GM18517 (cell line): ENCODE measurements around the gene INPP5J.
"Not testable (repeated sequence)": the region's sequence is repeated elsewhere in the genome, so short reads cannot be mapped to it uniquely, and the experiment has no call there.

Experiments used
- ATAC-seq: cut with Tn5 transposase; IDR thresholded peaks from one replicate; pipeline ENCODE4 v1.9.1; 2021; ENCODE audit warnings: mild to moderate bottlenecking, moderate library complexity; ENCODE audit not compliant: unreplicated experiment

Gene INPP5J

DNA sequence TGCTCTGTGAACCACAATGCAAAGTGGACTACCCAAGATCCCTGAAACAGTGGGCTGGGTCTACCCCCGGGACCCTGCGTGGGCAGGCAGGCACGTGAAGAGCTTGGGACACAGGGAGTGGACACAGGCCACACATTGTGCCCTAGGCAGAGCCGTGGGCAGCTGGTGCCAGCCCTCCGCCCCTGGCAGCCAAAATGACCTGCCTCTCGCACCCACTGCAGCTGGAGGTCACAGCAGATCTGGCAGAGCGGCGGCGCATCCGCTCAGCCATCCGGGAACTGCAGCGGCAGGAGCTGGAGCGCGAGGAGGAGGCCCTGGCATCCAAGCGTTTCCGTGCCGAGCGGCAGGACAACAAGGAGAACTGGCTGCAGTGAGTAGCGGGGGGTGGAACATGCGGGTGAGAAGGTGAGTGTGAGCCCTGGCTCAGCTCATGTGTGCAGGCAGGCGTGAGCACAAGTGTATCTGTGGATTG, 35.0 kb upstream of the INPP5J start:
- no peak for ATAC-seq

DNA sequence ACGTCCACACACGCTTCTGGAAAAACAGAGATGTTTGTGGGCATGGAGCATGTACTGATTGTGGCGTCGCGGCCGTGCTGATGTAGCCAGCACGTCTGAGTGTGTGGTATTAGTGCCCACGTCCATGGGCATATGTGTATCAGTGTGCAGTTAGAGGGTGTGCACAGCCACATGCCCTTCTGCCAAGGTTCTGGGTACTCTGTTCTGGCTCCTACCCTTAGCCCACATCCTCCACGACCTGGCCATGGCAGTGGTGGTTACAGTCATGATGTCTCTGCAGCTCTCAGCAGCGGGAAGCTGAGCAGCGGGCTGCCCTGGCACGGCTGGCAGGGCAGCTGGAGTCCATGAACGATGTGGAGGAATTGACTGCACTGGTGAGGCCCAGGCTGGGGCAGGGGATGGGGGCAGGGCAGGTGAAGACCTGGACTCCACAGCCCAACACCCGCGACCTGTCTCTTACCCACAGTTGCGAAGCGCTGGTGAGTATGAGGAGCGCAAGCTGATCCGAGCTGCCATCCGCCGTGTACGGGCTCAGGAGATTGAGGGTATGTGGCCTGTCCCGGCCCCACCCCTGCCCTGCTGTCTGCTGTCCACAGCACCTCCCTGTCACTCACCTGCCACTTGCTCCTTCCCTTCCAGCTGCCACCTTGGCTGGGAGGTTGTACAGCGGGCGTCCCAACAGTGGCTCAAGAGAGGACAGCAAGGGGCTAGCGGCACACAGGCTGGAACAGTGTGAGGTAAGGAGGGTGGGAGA, 34.4 kb upstream of the INPP5J start:
- ATAC-seq = no peak

DNA sequence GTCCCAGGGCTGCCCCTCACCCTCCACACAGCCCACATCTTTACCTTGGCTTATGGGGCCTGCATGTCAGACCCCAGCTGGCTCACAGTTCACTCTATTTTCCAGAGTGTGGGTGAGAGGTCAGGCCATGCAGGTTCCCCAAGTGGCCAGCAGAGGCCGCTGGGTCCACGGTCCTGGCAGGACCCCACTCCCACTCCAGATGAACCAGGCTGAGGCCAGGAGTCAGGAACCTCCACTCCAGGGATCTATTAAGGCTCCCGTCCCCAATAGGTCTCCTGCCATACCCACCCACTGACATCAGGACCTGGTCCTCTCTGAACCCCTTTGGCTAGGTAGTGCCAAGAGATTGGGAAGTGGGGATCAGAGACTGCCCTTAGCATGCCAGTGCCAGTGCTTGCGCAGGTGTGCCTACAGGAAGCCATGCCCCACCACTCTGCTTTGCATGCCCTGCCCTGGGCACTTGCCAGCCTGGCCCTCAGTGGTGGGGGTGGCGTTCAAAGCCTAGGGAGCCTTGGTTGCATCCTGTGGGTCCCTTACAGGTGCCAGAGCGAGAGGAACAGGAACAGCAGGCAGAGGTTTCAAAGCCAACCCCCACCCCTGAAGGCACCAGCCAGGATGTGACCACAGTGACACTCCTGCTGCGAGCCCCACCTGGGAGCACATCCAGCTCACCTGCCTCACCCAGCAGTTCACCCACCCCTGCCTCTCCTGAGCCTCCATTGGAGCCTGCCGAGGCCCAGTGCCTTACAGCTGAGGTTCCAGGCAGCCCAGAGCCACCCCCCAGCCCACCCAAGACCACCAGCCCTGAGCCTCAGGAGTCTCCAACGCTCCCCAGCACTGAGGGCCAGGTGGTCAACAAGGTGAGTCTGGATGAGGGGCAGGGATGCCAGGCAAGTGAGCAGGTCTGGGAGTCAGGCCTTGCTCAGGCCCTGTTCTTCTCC, 33.3 kb upstream of the INPP5J start:
- no peak for ATAC-seq

DNA sequence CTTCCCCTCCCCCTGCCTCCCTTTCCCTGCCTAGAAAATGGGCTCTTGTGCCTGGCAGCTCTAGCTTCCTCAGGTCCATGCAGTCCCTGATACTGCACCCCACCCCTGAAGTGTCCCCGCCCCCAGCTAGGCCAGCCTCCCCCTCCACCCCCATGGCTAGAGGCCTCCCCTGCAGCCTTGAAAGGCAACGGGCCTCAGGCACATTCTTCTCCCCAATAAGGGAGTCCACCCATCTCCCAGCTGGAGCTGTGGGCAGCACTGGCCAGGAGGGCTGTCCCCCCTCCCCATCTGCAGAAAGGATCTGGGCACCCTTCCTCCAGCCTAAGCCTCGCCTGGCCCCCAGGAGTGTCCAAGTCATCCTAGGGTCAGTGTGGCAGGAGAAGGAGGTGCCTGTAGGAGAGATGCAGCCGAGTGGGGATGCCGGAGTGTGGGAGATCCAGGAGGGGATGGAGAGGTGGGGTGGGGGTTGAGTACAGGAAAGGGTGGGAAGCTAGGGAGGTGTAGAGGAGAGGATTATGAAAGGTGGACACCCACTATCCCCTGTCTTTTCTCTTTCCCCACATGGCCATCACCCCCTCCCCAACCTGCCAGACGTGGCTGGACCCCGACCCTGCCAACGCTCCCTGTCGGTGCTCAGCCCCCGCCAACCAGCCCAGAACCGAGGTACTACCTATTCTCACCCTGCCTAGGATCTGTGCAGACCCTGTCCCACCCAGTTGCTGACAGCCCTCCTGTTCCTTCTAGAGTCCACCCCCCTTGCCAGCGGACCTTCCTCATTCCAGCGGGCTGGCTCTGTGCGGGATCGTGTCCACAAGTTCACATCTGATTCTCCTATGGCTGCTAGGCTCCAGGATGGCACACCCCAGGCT, 32.3 kb upstream of the INPP5J start:
- ATAC-seq = no peak

DNA sequence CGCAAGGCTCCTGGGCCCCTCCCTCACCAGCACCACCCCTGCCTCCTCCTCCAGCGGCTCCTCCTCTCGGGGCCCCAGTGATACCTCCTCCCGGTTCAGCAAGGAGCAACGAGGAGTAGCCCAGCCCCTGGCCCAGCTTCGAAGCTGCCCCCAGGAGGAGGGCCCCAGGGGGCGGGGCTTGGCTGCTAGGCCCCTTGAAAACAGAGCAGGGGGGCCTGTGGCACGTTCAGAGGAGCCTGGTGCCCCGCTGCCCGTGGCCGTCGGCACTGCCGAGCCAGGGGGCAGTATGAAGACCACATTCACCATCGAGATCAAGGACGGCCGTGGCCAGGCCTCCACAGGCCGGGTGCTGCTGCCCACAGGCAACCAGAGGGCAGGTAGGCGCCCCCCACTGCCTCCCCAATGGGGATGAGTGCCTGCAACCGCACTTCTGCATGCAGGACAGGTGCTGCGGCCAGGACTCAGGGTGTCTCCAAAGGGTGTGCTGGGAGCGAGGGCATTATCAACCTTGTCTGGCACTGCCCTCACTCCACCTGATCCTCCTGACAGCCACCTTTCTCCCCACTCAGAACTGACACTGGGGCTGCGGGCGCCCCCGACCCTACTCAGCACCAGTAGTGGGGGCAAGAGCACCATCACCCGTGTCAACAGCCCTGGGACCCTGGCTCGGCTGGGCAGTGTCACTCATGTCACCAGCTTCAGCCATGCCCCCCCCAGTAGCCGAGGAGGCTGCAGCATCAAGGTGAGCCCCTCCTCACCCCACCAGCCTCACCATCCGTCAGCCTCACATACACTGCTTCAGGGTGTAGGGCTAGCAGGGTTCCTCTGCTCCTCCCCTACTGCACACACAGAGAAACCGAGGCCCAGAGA, 31.4 kb upstream of the INPP5J start:
- ATAC-seq = no peak

DNA sequence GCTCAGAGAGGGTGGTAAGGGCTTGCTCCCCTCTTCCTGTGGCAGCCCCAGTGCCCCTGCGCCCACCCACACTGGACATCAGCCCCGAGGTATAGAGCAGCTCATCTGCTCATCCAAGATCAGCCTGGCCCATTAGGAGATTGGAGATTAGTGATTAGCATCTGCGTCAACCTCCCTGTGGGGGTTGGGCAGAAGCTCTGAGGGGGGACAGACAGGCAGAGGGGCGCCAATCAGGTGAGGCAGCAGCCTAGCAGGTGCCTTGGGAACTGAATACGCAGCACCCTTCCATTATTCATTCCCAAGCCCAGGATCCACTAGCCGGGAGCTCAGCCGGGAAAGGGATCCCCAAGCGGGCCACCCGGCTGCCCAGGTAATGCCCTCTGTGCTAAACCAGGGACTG, 30.6 kb upstream of the INPP5J start:
- ATAC-seq = no peak

DNA sequence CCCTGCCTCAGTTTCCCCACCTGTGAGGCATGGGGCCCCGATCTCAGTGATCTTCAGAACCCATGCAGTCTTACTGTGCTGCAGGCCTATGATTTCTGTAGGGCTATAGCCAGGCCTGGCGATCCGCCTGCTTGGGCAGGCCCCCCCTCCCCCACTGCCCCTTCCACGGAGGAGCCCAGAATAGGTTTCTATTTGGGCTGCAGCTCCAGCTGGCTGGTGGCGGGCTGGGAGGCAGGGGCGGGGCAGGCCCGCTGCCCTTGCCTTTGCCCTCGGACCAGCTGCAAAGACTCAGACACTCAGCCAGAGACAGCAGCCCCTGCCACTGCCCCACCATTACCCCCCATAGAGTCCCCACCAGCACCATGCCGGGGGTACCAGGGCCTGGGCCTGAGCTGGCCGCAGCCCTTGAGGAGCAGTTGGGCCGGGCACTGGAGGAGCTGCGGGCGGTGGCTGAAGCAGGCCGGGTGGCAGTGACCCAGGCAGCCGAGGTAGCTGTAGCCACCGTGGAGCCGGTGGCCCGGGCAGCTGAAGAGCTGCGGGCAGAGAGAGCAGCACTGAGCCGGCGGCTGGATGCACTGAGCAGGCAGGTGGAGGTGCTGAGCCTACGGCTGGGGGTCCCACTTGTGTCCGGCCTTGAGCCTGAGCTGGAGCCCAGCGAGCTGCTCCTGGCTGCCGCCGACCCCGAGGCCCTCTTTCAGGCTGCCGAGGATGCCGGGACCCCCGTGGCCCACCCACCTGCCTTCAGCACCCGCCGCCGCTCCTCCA, 29.5 kb upstream of the INPP5J start:
- ATAC-seq = no peak

DNA sequence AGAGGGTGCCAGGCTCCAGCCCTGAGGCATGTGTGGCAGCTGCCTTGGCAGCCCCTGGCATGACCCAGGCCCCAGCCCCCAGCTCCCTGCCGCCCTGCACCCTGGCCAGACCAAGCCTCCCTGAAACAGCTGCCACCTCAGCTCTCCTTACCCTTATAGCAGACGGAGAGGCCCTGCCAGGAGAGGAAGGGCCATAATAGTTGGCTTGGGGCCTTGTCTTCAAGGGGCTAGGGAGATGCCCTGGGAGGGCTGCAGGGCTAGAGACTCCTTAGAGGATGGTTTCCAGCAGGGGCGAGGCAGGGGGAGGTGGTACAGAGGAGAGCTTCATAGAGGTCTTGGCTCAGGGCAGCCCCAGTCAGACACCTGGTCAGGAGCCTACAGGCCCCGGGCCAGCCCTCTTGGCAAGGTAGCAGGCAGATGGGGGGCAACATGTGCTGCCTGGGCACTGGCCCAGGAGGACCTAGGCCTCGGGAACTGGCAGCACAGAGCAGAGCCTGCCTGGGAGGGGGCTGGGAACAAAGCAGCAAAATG, 28.7 kb upstream of the INPP5J start:
- no peak for ATAC-seq

DNA sequence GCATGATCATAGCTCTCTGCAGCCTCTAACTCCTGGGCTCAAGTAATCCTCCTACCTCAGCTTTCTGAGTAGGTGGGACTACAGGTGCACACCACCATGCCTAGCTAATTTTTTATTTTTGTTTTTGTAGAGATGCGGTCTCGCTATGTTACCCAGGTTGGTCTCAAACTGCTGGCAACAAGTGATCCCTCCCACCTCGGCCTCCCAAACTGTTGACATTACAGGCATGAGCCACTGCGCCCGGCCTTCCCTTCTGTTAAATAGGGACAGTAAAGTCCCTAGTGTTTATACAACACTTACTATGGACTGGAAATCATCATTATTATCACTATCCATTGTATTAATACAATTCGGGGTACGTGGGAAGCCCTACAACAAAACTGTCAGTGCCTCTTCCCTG, 28.0 kb upstream of the INPP5J start:
- no peak for ATAC-seq

DNA sequence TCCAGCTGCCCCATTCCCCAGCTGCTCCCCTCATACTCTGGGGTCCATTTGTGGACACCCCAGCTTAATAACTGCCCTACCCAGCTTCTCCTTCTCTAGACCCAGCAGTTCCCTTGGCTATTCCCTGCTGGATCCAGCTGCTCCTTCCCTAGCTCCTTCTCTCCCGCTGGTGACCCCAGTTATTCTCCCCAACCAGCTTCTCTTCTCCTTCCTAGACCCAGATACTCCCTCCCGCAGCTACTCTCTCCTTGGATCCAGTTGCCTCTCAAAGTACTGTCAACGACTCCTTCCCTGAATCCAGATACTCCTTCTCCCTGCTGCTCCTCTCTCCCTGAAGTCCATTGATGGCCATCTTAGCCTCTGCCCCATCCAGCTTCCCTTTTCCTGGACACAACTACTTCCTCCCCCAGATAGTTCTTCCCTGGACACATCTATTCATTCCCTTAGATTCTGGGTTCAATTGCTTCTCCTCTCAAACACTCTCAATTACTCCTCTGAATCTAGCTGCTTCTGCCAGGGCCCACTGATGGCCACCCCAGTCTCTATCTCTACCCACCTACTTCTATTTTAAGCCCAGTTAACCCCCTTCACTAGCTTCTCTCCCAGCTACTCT, 27.0 kb upstream of the INPP5J start:
- ATAC-seq = no peak

DNA sequence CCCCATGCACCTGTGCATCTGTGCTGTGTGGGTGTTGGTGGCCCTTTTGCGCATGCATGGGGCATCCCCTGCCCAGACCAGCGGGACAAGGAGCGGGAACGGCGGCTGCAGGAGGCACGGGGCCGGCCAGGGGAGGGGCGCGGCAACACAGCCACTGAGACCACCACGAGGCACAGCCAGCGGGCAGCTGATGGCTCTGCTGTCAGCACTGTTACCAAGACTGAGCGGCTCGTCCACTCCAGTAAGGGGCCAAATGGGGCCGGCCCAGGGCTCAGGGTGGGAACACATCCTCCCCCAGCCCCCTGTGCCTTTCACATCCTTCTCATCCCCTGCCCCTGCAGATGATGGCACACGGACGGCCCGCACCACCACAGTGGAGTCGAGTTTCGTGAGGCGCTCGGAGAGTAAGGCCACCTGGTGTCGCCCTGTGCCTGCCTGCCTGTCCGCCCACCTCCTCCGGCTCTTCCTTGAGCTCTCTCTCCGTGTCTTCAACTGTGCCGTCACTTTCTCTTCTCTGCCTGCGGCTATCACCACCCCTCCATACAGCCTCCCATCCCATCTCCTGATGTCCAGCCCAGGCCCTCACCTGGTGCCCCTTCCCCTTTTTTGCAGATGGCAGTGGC, 26.0 kb upstream of the INPP5J start:
- ATAC-seq = no peak

DNA sequence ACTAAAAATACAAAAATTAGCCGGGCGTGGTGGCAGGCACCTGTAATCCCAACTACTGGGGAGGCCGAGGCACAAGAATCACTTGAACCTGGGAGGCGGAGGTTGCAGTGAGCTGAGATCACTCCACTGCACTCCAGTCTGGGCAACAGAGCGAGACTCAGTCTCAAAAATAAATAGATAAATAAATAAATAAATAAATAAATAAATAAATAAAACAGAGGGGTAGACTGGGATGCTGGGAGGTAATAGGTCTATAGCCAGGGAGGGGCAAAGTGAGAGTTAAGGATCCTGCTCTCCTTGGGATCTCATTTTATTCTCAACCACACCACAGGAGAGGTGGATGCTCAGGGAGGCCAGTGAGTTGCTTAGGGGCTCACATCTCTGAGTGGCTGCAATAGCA, 25.2 kb upstream of the INPP5J start:
- ATAC-seq = not testable (repeated sequence)

DNA sequence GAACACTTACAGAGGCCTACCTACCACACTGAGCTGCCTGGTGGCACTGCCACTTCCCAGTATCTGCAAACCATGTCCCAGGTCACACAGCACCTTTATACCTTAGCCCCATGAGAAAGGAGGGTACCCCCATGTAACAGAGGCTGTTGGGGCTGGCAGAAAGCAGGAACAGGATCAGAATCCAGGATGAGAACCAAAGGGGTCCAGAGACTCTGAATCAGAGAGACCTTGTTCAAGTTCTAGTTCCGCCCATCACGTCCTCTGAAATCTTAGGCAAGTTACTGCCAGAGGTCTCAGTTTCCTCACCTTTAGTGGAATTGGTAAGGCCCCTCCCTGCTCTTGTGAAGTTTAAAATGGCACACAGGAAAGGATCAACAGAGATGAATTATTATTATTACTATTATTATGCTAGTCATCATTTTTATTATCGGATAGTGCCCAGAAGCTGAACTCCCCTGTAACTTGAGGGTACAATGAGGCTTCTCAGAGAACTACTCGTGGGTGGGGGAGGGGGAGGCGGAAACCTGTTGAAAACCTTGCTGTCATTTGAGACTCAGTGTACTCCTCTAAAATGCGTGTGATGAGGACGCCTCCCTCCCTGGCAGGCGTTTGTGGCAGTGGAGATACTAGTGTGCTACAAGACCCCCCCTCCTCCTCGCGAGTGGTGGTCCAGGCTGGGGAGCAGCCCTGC, 24.7 kb upstream of the INPP5J start:
- no peak for ATAC-seq

DNA sequence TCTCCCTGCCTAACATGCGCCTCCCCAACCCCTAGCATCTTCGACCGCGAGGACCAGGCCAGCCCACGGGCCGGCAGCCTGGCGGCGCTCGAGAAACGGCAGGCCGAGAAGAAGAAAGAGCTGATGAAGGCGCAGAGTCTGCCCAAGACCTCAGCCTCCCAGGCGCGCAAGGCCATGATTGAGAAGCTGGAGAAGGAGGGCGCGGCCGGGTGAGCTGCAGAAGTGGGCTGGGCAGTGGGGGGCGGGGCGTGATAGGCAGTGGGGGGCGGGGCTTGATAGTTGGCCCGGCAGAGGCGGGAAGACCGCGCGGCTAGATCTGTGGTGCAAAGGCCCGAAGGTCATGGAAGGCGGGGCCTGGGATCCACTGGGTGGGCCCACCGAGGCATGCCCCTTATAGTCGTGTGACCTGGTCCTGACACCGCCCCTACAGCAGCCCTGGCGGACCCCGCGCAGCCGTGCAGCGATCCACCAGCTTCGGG, 24.1 kb upstream of the INPP5J start:
- no peak for ATAC-seq

DNA sequence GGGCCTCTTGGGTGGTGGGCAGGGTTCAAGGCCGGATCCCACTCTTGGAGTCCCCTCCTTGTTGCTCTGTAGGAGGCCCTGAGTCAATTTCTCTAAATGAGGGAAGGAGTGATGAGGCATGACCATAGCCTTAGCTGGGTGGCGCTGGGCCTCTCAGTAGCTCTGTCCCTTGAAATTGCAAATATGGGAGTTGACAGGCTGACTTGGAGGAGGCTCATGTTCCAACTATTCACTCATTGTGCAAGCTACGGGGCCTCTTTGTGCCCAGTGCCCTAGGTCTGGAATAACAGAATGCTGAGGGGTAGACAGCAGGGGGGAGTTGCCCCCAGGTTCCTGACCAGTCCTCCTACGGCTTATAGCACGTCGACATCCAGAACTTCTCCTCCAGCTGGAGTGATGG, 23.4 kb upstream of the INPP5J start:
- no peak for ATAC-seq

DNA sequence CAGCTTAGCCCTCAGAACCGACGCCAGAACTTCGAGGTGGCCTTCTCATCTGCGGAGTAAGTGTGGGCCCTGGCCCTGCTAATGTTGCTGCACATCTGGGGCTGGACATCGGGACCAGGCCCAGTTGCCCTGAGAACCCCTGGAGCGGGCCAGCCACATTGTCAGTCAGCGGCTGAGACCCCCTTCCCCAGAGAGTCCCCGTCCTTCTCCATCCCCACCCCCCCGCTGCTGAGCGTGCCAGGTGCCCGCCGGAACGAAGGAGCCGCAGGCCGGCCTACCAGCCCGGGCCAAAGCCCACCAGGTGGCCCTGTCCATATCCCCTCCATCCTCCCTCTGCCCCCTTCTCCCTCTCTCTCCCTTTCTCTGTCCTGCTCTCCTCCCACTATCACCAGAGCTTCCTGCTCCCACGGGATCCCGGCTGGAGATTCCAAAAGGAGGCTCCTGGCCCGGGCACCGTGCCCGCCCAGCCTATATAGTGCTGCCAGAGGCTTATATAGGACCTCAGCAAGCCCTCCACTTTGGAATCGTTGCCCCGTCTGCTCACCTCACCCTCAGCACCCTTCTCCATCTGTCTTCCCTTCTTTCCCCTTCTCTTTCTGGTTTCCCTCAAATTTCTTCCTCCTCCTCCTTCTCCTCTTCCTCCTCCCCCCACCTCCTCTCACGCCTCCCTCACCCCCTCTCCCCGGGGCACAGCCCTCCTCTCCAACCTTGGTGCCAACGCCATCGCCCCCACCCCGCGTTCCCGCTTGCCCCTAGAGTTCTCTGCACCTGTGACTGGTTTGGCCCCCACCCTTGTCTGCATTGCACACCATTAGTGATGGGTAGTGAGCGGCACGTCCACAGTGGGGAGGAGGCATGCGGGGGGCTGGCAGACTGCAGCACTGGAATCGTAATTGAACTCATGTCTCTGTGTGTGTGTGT, 22.7 kb upstream of the INPP5J start:
- no peak for ATAC-seq
